Jurkat, Clone E6-1 (cell line): Measurements from ENCODE around the gene ZCCHC3. TPM values are rescaled to one million over a fixed set of nuclear protein-coding genes. Genes with fewer than 3 reads are reported as not detected.
"Not testable (repeated sequence)": the region's sequence is repeated elsewhere in the genome, so short reads cannot be mapped to it uniquely, and the experiment has no call there.

ENCODE experiments used
- DNase-seq: peaks from one replicate; pipeline ENCODE4 v3.0.0-alpha.2; 2011; ENCODE audit warnings: low read depth, low spot score
- H3K4me3 ChIP-seq: 2 replicates; pipeline ENCODE4 v1.5.1; 2011; ENCODE audit warnings: mild to moderate bottlenecking, low read length, control low read depth, moderate library complexity
- polyA plus RNA-seq: library from polyadenylated mRNA; unstranded; fragments of >200 nt; gene quantifications from one replicate; pipeline ENCODE4 v1.2.1, GENCODE V29; 2012; ENCODE audit warnings: missing spikeins; ENCODE audit not compliant: insufficient read length, insufficient read depth

Gene ZCCHC3, protein sequence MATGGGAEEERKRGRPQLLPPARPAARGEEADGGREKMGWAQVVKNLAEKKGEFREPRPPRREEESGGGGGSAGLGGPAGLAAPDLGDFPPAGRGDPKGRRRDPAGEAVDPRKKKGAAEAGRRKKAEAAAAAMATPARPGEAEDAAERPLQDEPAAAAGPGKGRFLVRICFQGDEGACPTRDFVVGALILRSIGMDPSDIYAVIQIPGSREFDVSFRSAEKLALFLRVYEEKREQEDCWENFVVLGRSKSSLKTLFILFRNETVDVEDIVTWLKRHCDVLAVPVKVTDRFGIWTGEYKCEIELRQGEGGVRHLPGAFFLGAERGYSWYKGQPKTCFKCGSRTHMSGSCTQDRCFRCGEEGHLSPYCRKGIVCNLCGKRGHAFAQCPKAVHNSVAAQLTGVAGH
- polyA plus RNA-seq, result 22.0 TPM

DNA sequence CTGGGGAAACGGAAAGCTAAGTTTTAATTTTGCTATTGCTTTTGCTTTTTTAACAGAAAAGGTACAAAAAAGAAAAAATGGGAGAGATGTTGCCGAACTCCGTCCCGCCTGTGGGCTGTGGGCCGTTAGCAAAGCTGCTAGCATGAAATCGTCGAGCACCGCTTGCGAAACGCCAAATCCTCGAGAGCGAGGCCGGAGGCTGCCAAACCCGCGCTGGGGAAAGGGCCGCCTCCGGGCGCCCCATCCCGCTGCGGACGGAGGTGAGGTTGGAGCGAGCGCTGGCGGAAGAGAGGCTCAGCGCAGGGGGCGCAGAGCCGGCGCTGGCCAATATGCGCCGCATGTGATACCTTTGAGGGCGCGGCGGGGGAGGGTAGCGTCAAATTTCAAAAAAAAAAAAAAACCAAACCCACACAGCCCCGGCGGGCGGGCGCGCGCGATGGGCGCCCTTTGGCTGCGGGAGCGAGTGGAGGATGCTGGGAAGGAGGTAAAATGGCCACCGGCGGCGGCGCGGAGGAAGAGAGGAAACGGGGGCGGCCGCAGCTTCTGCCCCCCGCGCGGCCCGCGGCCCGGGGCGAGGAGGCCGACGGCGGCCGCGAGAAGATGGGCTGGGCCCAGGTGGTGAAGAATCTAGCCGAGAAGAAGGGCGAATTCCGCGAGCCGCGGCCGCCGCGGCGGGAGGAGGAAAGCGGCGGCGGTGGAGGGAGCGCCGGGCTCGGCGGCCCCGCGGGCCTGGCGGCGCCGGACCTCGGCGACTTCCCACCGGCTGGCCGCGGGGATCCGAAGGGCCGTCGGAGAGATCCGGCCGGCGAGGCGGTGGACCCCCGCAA is at the start of gene ZCCHC3:
TSS of gene ZCCHC3 (plus strand) at position 473 of the 827 bp plus-strand sequence. CDS start at position 490, 17 bp downstream.
- peak; percentile 86 for DNase-seq
- H3K4me3 ChIP-seq, result peak within 1 kb of the TSS; percentile 95

- H3K4me3 ChIP-seq, result no peak overlapping the region
These were observed 46.0 kb upstream of the ZCCHC3 start for GRCh38 chr20:251354-251753.

DNA sequence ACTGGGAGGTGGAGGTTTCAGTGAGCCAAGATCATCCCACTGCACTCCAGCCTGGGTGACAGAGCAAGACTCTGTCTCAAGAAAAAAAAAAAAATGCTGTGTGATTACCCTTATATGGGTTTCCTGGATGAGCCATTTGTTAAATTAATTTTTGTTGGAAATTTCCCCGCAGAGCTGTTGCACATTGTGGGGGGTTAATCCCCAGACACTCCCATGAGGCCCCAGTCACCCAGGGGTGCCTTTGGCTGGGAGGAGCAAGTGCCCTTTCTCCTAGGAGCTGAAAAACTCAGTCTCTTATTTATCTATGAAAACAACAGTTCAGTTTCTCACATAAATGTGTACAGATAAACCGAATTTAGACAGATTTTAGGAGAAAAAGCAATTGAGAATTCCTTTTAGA is 44.6 kb upstream of the ZCCHC3 start:
- no peak overlapping the region for H3K4me3 ChIP-seq
- no peak for DNase-seq

More at GRCh38 chr20:251354-251753, 46.0 kb upstream of the ZCCHC3 start:
- peak; percentile 35 for DNase-seq

GRCh38 chr20:253447-253846 is 43.9 kb upstream of the ZCCHC3 start:
- not testable (repeated sequence) for H3K4me3 ChIP-seq, DNase-seq

DNA sequence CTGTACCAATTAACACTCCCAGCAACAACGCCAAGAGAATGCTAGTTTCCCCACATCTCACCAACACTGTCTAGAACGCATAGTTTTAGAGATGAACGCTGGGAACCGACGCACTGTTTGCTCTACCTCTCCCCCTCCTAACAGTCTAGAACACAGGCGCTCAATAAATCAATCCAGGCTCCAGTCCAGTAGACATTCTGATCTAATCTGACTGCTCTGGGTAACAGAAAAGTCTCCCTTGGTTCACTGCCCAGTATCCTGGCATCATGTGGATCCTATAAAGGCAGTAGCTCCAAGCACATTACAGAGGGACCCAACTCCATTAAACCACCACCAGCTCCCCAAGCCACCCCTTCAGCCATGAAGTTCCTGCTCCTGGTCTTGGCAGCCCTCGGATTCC is 40.0 kb upstream of the ZCCHC3 start, which contains the start of gene DEFB132:
TSS of gene DEFB132 (plus strand) at position 306 of the 400 bp plus-strand sequence. CDS start at position 361, 55 bp downstream.
- no peak for DNase-seq
- no peak within 1 kb of the TSS for H3K4me3 ChIP-seq

- no peak for DNase-seq
- no peak overlapping the region for H3K4me3 ChIP-seq
These were observed 39.0 kb upstream of the ZCCHC3 start for GRCh38 chr20:258269-258858.

DNA sequence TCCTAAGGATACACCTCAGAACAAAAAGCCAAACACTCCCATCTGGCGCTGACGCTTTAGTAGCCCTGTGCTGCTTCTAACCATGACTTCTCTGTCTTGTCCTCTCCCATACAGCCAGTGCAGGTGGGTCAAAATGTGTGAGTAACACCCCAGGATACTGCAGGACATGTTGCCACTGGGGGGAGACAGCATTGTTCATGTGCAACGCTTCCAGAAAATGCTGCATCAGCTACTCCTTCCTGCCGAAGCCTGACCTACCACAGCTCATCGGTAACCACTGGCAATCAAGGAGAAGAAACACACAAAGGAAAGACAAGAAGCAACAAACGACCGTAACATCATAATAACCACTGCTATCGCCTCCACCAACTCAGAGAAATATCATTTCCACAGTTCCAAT is 38.4 kb upstream of the ZCCHC3 start:
- no peak overlapping the region for H3K4me3 ChIP-seq
- peak; percentile 32 for DNase-seq

GRCh38 chr20:259981-260380 is 37.4 kb upstream of the ZCCHC3 start:
- H3K4me3 ChIP-seq, result no peak overlapping the region
- DNase-seq, result no peak

GRCh38 chr20:263701-264100 is 33.7 kb upstream of the ZCCHC3 start:
- no peak overlapping the region for H3K4me3 ChIP-seq
- DNase-seq, result no peak

GRCh38 chr20:266596-267562 is 30.5 kb upstream of the ZCCHC3 start:
- peak; percentile 74 for DNase-seq
- peak overlapping the region; percentile 65 for H3K4me3 ChIP-seq

- no peak for DNase-seq
- no peak overlapping the region for H3K4me3 ChIP-seq
These were observed 26.9 kb upstream of the ZCCHC3 start for GRCh38 chr20:270517-270916.

DNA sequence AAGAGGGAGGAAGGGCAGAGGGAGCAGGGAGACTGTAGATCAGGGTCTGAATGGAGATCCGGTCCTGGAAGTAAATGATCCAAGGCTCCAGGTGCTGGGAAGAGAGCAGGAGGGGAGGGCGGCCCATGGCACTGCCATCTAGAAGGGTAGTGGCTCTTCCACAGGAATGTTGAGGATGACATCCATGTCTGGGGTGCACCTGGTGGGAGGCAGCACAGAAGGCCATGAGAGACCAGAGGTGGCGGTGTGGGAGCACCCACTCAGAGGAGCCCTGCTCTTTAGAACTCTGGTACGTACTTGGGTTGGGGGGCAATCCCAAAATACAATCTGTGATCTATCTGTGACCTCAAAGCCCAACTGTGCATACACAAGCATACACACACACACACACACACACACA is 26.3 kb upstream of the ZCCHC3 start:
- no peak overlapping the region for H3K4me3 ChIP-seq
- no peak for DNase-seq

DNA sequence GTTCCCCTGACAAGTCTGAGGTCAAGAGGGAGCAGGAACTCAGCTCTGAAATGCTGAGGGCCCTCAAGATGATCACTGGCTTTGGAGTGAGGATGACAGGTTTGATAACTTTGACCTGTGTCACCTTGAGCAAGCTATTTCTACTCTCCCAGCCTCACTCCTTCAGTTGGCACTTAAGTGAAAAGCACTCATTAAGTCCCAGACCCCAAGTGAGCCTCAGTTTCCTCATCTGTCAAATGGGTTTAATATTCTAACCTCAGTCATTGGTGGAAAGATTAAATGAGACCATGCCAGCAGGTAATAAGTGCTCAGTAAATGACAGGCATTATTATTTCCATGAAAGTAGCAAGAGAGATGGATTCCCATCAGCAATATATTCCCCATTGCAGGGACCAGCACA is 25.8 kb upstream of the ZCCHC3 start:
- DNase-seq, result no peak
- H3K4me3 ChIP-seq, result no peak overlapping the region

DNA sequence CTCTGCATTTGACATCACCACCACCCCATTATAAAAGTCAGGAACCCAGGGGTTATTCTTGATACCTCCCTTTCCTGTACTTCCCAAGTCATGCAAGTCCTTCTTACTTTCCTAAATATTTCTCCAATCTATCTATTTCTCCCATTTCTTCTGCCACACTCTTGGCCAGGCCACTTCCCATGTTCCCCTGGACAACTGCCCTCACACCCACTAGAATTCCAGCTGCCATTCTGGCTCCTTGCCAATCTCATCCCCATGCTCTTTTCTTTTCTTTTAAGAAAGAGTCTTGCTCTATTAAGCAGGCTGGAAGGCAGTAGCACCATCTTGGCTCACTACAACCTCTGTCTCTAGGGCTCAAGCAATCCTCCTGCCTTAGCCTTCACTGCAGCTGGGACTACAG is 24.7 kb upstream of the ZCCHC3 start:
- no peak overlapping the region for H3K4me3 ChIP-seq
- DNase-seq, result no peak

- DNase-seq, result no peak
These were observed 23.5 kb upstream of the ZCCHC3 start for GRCh38 chr20:273884-274283.

GRCh38 chr20:275791-276190 is 21.6 kb upstream of the ZCCHC3 start:
- DNase-seq, result no peak
- H3K4me3 ChIP-seq, result no peak overlapping the region

More at GRCh38 chr20:273884-274283, 23.5 kb upstream of the ZCCHC3 start:
- no peak overlapping the region for H3K4me3 ChIP-seq

DNA sequence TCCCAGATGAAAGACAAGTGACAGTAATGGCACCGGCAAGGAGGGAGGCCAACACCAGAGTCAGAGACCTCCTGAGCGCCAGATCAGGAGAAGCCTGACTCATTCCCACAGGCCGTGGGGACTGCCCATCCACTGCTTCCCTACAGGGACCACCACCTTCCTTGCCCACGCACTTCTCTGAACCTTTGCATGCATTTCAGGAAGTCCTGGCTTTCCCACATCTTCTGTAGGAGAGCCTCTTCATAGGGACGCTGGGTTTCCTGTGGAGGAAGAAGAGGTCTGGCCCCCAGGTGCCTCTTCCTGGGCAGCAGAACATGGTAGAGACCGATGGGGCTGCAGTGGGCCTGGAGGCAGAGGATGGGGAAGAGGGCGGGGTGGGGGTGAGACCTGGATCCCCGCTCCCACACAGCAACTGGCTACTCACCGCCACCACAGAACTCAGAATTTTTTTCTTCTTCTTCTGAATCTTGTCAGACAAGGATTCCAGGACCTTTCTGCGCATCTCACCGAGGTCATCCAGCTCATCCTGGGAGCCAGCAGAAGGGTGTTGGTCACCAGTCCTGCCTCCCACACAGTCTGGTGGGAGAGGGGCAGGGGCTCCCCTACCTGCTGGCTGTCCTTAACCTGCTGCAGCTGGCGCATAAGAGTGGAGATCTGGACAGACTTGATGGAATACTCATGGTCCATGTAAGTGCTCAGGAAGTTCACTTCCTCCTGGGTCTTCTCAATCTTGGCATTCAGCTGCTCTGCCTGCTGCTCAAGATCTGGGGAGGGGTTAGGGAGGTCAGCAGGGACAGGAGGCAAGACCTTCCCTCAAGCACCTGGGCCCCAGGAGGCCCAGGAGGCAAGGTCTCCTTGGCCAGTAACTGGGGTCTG is 20.5 kb upstream of the ZCCHC3 start:
- no peak overlapping the region for H3K4me3 ChIP-seq
- no peak for DNase-seq

- DNase-seq, result no peak
- no peak overlapping the region for H3K4me3 ChIP-seq
These were observed 19.9 kb upstream of the ZCCHC3 start for GRCh38 chr20:277496-277781.
